Measurements from ENCODE around the gene WDR55. TPM values are rescaled to one million over a fixed set of nuclear protein-coding genes. Genes with fewer than 3 reads are reported as not detected.
A peak's percentile ranks its signal among the peaks of the same experiment; 100 is the strongest.

WDR55 gene
- total RNA-seq, 2 donors from 2014 or later = 20.4 to 23.1 TPM

GRCh38 chr5:140631036-140631417, 33.7 kb upstream of the WDR55 start:
- no peak overlapping the region for H3K4me3 ChIP-seq (ENCODE audit: low read length)
- no peaks in the 10 kb centered on the region for H3K36me3 ChIP-seq (ENCODE audit: control insufficient read depth, insufficient read depth, low read length)
- H3K27ac ChIP-seq (ENCODE audit: low read depth, low read length) = no peak overlapping the region
- H3K36me3 Mint-ChIP-seq (ENCODE audit: low read depth) = peaks cover 2% of the 10 kb centered on the region
- peaks cover 15% of the 10 kb centered on the region for H3K27me3 Mint-ChIP-seq (ENCODE audit: insufficient read depth)
- no peak overlapping the region for H3K9ac ChIP-seq (ENCODE audit: extremely low read depth, low read length, poor library complexity, severe bottlenecking)
- no peaks in the 10 kb centered on the region for H3K4me1 Mint-ChIP-seq
- peaks cover 59% of the 10 kb centered on the region for H3K9me3 Mint-ChIP-seq
- H3K27ac Mint-ChIP-seq = no peak overlapping the region
- no peak for TF ChIP-seq CTCF (conservative IDR thresholded peaks at IDR 0.05)
- H3K4me3 Mint-ChIP-seq = no peak overlapping the region
- H3K9me3 ChIP-seq (ENCODE audit: control insufficient read depth, low read length) = peaks cover 29% of the 10 kb centered on the region
- DNase-seq = no peak
- peaks cover 39% of the 10 kb centered on the region for H3K27me3 ChIP-seq (ENCODE audit: control insufficient read depth, insufficient read depth, low read length, poor library complexity, severe bottlenecking)
- no peaks in the 10 kb centered on the region for H3K4me1 ChIP-seq (ENCODE audit: control insufficient read depth, insufficient read depth, low read length)
- WGBS, 2 experiments (ENCODE audit: insufficient coverage in 1 of 2, insufficient read length in 1 of 2) = 93 to 98% methylated on average over 4 of the region's 4 CpGs

- H3K4me3 ChIP-seq (ENCODE audit: low read length) = peak overlapping the region; percentile 47
- WGBS, 2 experiments (ENCODE audit: insufficient coverage in 1 of 2, insufficient read length in 1 of 2) = 43 to 55% methylated on average over 26 to 36 of the region's 36 CpGs
- no peaks in the 10 kb centered on the region for H3K36me3 ChIP-seq (ENCODE audit: control insufficient read depth, insufficient read depth, low read length)
These were observed 32.8 kb upstream of the WDR55 start for GRCh38 chr5:140631831-140632365.

GRCh38 chr5:140632366-140633020, 32.2 kb upstream of the WDR55 start:
- Mint-ChIP-seq H3K27ac (no peak overlapping the region), H3K4me1 (no peaks in the 10 kb centered on the region), H3K27me3 (ENCODE audit: insufficient read depth) (peaks cover 15% of the 10 kb centered on the region), H3K9me3 (peaks cover 49% of the 10 kb centered on the region), H3K4me3 (no peak overlapping the region), H3K36me3 (ENCODE audit: low read depth) (peaks cover 2% of the 10 kb centered on the region)
- TF ChIP-seq CTCF (conservative IDR thresholded peaks at IDR 0.05) = no peak
- no peaks in the 10 kb centered on the region for H3K4me1 ChIP-seq (ENCODE audit: control insufficient read depth, insufficient read depth, low read length)
- no peak for DNase-seq
- H3K4me3 ChIP-seq (ENCODE audit: low read length) = peak overlapping the region; percentile 47
- peaks cover 27% of the 10 kb centered on the region for H3K9me3 ChIP-seq (ENCODE audit: control insufficient read depth, low read length)
- H3K36me3 ChIP-seq (ENCODE audit: control insufficient read depth, insufficient read depth, low read length) = no peaks in the 10 kb centered on the region
- peaks cover 39% of the 10 kb centered on the region for H3K27me3 ChIP-seq (ENCODE audit: control insufficient read depth, insufficient read depth, low read length, poor library complexity, severe bottlenecking)
- H3K27ac ChIP-seq (ENCODE audit: low read depth, low read length) = no peak overlapping the region
- H3K9ac ChIP-seq (ENCODE audit: extremely low read depth, low read length, poor library complexity, severe bottlenecking) = no peak overlapping the region
- 42 to 49% methylated on average over 43 to 51 of the region's 51 CpGs for WGBS, 2 experiments (ENCODE audit: insufficient coverage in 1 of 2, insufficient read length in 1 of 2)

More at GRCh38 chr5:140631831-140632365, 32.8 kb upstream of the WDR55 start:
- Histone ChIP-seq H3K27ac (ENCODE audit: low read depth, low read length) (no peak overlapping the region), H3K27me3 (ENCODE audit: control insufficient read depth, insufficient read depth, low read length, poor library complexity, severe bottlenecking) (peaks cover 39% of the 10 kb centered on the region), H3K4me1 (ENCODE audit: control insufficient read depth, insufficient read depth, low read length) (no peaks in the 10 kb centered on the region), H3K9me3 (ENCODE audit: control insufficient read depth, low read length) (peaks cover 27% of the 10 kb centered on the region), H3K9ac (ENCODE audit: extremely low read depth, low read length, poor library complexity, severe bottlenecking) (no peak overlapping the region)
- H3K27ac Mint-ChIP-seq = no peak overlapping the region
- H3K27me3 Mint-ChIP-seq (ENCODE audit: insufficient read depth) = peaks cover 15% of the 10 kb centered on the region
- H3K9me3 Mint-ChIP-seq = peaks cover 53% of the 10 kb centered on the region
- no peak for TF ChIP-seq CTCF (conservative IDR thresholded peaks at IDR 0.05)
- peaks cover 2% of the 10 kb centered on the region for H3K36me3 Mint-ChIP-seq (ENCODE audit: low read depth)
- H3K4me3 Mint-ChIP-seq = no peak overlapping the region
- no peak for DNase-seq
- no peaks in the 10 kb centered on the region for H3K4me1 Mint-ChIP-seq

Measured in endodermal cell (in vitro differentiated cells).